Vagina (tissue), 2 donors: ENCODE measurements around the gene PYDC2.

Experiments
- POLR2A ChIP-seq, 2 donors: fragments of 450-650 bp; IDR thresholded peaks; one replicate each; pipeline ENCODE4 v1.6.1; 2017; ENCODE audit warnings: antibody characterized with exemption in 2 of 2, mild to moderate bottlenecking in 2 of 2, moderate library complexity in 2 of 2
- TF ChIP-seq, protein P1 (sequence below), 3 experiments: fragments of 450-650 bp in 2 of 3; fragments of 200-600 bp in 1 of 3; sonication (generic) in 1 of 3; IDR thresholded peaks; one replicate each; pipeline ENCODE4 v1.5.1; 2017 to 2019; ENCODE audit warnings: antibody characterized with exemption in 3 of 3, mild to moderate bottlenecking in 2 of 3, moderate library complexity in 2 of 3

DNA sequence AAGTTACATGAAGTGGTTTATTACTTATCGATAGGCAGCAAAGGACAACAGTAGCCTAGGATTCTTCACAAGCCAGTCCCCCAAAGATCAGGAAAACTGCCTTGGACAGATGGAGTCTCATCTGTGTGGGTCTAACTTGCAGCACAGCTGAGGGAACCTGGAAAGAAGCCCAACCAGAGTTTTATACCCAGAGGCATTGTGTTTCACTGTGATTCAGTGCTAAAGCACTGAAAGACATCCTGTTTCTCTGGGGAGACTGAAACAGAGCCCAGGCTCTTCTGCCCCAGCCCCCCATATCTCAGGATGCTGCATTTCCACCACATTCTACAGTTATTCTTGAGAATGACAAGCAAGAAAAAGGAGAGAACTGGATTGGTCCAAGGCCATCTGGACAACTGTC is 48.2 kb upstream of the PYDC2 start:
- TF ChIP-seq, protein P1, sequence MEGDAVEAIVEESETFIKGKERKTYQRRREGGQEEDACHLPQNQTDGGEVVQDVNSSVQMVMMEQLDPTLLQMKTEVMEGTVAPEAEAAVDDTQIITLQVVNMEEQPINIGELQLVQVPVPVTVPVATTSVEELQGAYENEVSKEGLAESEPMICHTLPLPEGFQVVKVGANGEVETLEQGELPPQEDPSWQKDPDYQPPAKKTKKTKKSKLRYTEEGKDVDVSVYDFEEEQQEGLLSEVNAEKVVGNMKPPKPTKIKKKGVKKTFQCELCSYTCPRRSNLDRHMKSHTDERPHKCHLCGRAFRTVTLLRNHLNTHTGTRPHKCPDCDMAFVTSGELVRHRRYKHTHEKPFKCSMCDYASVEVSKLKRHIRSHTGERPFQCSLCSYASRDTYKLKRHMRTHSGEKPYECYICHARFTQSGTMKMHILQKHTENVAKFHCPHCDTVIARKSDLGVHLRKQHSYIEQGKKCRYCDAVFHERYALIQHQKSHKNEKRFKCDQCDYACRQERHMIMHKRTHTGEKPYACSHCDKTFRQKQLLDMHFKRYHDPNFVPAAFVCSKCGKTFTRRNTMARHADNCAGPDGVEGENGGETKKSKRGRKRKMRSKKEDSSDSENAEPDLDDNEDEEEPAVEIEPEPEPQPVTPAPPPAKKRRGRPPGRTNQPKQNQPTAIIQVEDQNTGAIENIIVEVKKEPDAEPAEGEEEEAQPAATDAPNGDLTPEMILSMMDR (IDR thresholded peaks at IDR 0.05) = no peak
- no peak for TF ChIP-seq POLR2A (IDR thresholded peaks at IDR 0.05)
